ENCODE data around the gene AGMO.
"Not testable (repeated sequence)": the region's sequence is repeated elsewhere in the genome, so short reads cannot be mapped to it uniquely, and the experiment has no call there.

The AGMO gene

GRCh38 chr7:15559416-15559928, 2.3 kb downstream of the AGMO start:
- no peak for DNase-seq (ENCODE audit: low read depth in 2 of 2)

DNA sequence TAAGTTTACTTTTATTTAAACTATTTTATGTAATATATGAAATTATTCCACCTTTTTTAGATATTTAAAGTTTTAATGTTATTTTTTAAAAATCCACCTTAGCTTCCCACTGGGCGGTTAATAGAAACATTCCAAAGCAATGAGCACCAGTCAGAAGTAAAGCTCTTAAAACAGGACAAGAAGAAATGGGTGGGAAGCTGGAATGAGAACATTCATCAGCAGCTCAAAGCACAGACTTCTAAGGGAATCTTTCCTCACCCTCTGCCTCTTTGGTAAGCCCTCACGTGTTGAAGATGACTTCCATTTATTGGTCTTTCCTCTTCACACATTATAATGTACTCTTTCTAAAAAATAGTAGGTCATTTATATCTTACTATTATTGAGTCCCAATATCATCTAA, 3.1 kb downstream of the AGMO start:
- DNase-seq (ENCODE audit: low read depth in 2 of 2): no peak

DNA sequence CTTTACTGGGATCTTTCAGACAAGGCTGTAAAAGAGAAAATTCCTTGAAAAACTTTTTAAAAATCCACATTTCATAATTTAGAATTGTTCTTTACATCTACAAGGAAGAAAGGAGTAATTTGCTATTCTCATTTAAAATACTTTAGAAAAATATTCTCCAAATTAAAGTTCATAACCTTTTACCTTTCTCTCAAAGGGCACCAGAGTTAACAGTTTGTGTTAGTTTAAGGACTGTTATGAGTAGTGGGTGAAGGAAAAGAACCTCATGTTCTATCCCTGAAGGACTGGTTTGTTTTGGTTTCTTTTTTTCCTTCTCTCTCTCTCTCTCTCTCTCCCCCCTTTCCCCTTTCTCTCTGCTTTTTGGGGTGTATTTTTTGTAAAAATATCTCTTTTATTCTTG, 4.1 kb downstream of the AGMO start:
- DNase-seq (ENCODE audit: low read depth in 2 of 2): no peak

GRCh38 chr7:15557186-15557585, 4.6 kb downstream of the AGMO start:
- no peak for DNase-seq (ENCODE audit: low read depth in 2 of 2)

DNA sequence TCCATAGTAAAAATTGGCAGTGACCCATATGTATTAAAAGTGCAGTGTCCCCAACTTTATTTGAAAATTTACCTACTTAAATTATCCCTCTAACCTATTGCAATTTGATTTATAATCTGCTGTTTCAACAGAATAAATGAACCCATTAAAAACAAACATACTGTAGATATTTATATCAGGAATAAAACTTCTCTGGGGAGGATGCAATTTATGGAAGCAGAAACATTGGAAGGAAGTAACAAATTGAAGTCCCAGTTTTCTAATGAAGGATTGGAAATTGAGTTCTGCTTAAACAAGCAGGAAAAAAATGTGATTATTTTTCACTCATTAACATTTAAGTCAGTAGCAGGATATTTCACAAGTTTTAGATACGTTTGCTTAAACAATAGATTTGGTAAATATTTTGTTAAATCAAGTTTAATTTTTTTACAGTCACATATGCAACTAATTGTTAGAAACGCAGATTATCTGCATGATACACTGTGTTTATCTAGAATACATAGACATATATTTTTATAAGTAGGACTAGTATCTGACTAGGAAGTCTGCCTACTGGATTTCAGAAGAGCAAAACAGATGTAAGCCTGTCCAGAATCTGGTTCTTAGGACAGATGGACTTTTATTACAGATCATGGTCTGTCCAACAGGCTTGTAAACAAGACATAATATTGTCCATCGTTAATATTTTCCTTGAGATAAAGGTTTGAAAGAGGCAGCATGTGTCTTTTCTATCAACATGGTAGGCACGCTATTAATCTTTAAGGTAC, 5.3 kb downstream of the AGMO start:
- DNase-seq (ENCODE audit: low read depth in 2 of 2): no peak

DNA sequence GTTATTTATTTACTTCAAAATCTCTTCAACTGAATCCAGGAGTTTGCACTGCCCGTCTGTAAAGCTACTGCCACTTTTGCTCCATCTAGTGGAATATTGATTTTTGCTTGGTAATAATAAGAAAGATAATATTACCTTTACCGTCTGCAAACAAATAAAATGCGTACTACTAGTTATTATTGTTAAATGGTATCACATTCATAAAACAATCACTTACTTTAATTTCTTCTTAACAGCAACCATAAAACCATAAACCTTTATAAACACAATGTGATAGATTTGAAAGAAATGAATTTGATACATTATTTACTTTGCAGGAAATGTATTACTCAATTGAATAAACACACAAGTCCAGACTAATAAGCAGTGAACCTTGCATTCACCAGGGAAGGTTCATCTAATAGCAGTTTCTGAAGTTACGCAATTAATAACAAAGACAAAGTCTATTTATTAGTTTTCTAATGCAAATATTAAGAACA, 6.4 kb downstream of the AGMO start:
- DNase-seq (ENCODE audit: low read depth in 2 of 2): no peak

DNA sequence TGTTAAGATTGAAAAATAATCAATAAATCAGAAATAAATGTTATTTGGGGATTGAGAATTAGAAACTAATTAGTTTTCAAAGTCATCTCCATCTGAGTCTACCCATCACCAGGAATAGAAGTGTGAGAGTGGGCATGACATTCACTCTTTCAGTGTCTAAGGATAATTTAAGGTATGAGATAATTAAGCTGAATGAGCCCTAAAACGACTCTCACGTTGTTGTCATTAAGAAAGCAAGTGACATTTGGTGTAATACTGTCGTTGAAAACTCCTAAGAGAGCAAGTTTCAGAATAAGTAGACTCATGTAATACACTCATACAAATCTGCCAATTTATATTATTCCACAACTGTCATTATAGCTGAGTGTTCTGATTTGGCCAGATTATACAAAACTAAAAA, 7.1 kb downstream of the AGMO start:
- DNase-seq (ENCODE audit: low read depth in 2 of 2): no peak

- DNase-seq (ENCODE audit: low read depth in 2 of 2): no peak
Measured at GRCh38 chr7:15554081-15554480, 7.7 kb downstream of the AGMO start.

GRCh38 chr7:15547320-15547719, 14.5 kb downstream of the AGMO start:
- DNase-seq (ENCODE audit: low read depth in 2 of 2): not testable (repeated sequence)

DNA sequence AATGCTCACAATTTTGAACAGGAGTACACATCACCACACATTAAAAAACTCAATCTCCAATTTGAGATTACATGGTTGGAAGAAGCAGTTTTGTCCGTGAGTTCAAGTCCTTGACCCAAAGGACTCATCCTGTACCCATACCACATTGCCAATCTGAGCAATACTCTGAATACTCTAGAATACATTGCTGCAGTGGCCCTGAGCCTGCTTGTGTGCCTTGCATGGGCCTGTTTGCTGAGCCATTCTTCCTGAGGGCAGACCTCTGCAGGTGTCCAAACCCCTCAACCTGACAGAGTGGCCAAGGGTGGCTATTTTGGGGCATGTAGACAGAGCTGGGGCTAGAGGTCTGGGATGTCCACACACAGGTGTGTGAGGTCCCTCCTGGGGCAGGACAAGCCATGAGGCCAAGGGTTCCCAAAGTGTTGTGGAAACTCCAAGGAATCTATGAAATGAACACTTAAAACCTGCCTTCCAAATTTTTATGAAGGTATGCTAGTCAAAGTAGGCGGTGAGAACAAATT, 15.5 kb downstream of the AGMO start:
- DNase-seq (ENCODE audit: low read depth in 2 of 2): no peak

GRCh38 chr7:15544050-15544449, 17.8 kb downstream of the AGMO start:
- DNase-seq (ENCODE audit: low read depth in 2 of 2): no peak

- DNase-seq (ENCODE audit: low read depth in 2 of 2): no peak
Measured at GRCh38 chr7:15543256-15543655, 18.6 kb downstream of the AGMO start.

DNA sequence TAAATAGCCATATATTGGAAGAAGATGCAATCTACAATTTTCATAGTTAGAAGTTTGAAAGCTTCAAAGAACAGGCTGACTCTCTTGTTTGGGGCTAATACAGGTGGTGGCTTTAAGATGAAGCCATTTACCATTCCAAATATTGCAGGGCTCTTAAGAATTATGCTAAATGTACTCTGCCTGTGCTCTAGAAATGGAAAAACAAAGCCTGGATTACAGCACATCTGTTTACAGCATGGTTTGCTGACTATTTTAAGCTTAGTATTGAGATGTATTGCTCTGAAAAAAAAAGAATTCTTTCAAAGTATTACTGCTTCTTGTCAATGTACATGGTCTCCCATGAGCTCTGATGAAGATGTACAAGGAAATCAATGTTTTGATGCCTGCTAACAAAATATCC, 34.2 kb downstream of the AGMO start:
- no peak for DNase-seq (ENCODE audit: low read depth in 2 of 2)

GRCh38 chr7:15525652-15526263, 36.1 kb downstream of the AGMO start:
- DNase-seq (ENCODE audit: low read depth in 2 of 2): no peak

- DNase-seq (ENCODE audit: low read depth in 2 of 2): no peak
Measured at GRCh38 chr7:15524077-15524476, 37.7 kb downstream of the AGMO start.

- DNase-seq (ENCODE audit: low read depth in 2 of 2): not testable (repeated sequence)
Measured at GRCh38 chr7:15517865-15518264, 44.0 kb downstream of the AGMO start.

DNA sequence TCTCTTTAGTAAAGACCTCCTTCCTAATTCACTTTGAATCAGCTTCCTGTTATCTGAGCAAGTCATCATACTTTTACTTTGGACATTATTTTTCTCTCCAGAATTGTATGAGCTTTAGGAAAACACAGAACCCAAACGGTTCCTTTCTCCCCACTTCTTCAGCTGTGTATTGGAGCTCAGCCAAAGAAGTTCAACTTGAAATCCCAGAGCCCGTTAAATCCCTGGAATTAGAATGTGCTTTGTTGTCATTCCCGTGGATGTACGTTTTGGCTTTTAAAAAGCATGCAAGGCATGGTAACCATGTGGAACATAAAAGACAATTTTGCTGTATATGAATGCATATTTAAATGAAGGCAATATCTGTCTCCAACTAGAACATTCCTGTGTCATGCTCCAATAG, 46.6 kb downstream of the AGMO start:
- no peak for DNase-seq (ENCODE audit: low read depth in 2 of 2)

DNA sequence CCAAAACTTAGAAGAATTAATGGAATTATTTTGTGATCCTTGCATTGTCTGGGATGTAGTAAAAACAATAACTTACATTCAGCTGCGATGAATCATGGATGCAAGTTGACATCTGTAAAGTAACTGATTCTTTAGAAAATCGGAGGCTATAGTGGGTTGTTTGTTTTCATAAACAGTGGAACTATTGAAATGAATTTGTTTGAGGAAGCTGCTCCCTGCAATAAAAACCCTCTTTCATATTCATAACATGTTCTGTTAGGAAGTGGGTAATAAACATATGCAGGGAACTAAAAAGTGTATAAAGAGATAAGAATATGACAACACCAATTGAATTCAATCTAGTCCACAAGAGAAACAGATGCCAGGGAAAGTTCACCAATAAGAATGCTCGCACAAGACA, 53.6 kb downstream of the AGMO start:
- no peak for DNase-seq (ENCODE audit: low read depth in 2 of 2)

DNA sequence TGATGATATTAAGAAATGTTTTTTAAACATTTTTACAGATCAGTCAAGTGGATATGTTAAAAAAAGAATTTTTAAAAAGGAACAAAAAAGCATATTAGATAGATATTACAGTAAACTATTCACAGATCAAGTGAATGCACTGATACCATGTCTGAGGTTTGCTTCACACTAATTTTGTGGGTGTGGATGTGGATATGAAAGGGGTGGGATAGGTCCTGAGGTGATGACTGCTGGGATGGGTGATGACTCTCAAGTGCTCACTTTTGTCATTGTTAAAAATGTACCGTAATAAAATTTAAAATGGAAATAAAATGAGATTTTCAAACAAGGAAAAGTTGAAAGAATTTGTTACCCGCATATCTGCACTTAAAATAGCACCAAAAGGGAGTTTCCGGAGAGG, 54.1 kb downstream of the AGMO start:
- no peak for DNase-seq (ENCODE audit: low read depth in 2 of 2)

DNA sequence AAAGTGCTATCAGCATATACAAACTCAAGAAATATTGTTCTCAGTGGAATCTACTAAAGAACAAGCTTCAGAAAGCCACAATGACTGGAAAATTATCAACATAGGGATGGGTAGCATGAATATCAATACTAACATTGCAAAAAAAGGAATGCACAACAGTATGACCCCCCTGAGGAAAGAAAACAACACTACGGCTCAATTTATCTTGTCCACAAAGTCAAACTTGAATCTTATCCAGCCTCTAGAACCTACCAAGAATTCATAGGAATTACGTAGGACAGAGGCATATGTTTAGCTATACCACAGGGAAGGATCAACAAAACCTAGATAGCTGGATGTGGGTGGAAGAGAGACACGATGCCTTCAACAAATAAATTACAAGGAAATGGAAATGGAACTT, 54.6 kb downstream of the AGMO start:
- no peak for DNase-seq (ENCODE audit: low read depth in 2 of 2)

DNA sequence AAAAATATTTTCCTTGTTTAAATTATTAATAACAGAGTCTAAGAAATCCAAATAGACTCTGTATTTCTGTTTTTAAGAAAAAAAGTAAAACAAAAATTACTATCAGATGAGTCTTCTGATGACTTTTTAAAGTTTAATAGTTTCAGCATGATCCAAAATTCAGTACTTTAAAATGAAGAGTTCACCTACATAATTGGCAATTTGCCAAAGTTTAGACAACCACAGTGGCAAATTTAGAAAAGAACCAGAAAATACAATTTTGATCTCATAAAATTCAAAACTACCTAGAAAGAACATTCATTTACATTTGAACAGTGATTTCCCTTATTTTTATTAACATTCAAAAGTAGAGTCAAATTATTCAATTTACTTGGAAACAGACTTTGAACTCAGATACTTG, 56.1 kb downstream of the AGMO start:
- DNase-seq (ENCODE audit: low read depth in 2 of 2): no peak

DNA sequence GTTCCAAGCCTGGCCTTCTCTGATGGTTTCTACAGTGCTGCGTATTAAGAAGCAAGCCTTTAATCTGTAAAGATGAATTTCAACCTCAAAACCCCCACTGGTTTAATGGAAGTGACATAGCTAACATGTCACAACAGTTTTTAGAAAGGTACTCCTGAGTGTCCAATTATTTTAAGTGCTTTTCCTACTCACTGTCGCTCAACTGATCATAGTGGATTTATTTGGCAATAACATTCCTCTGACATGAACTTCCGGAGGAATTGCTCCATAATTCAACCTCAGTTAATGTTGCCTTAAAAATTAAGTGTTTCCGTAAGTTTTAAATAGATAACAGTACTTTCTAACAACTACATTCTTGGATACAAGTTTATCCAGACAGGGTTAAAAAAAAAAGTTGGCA, 57.5 kb downstream of the AGMO start:
- no peak for DNase-seq (ENCODE audit: low read depth in 2 of 2)

DNA sequence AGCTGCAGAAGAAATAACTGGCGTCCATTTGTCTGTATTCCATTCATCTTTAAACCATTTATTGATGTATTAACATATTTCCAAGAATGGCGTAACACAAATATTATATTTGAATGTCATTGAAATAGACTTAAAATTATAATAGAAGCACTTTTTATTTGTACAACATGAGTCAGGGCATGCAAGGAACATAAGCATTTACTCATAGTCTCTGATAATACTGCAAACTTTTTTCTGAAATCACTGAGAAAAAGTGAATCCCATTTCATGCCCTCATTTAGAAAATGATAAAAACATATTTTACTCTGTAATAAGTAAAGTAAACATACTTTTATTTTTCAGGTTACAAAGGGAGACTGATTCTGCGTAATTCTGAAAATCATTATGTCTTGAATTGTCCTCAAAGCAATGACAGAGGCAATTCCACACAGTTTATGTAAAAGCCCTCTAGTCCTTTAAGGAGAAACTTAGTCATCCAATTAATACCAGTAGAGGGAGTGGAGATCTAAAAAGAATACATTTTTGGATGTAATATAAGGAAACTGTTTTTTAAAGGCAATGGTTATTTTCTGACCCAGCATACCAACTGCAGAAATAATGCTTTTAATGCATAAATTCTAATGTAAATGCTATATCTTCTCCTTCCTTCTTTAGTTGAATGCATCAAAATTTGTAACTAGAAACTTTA, 58.1 kb downstream of the AGMO start:
- no peak for DNase-seq (ENCODE audit: low read depth in 2 of 2)

Data from stimulated activated CD4-positive, alpha-beta T cell treated with anti-CD3 and anti-CD28 coated beads, Interleukin-4, amount 100 ng/mL, for 48 hours (primary cell).